Measurements from ENCODE around the gene ADORA1. TPM values are rescaled to one million over a fixed set of nuclear protein-coding genes. Genes with fewer than 3 reads are reported as not detected.

ADORA1 gene
- total RNA-seq, result not detected in 2 replicates

GRCh38 chr1:203127666-203128430, at the start of gene ADORA1:
Gene ADORA1, plus strand, starts transcription at chr1:203127726. Its CDS starts 1,116 bp downstream, at chr1:203128842.

GRCh38 chr1:203085528-203086406, 41.8 kb upstream of the ADORA1 start, which contains the start of gene MYOG:
Gene MYOG, minus strand, starts transcription at chr1:203086012. Its CDS starts 51 bp downstream, at chr1:203085961.

GRCh38 chr1:203175237-203175826, 47.8 kb downstream of the ADORA1 start, which contains the start of gene MYBPH:
Gene MYBPH, minus strand, starts transcription at chr1:203175826. Its CDS starts 71 bp downstream, at chr1:203175755.

GRCh38 chr1:203186446-203187303, 59.1 kb downstream of the ADORA1 start, which contains the start of gene CHI3L1:
Gene CHI3L1, minus strand, starts transcription at chr1:203186704. Its CDS starts 81 bp downstream, at chr1:203186623.

Other genes starting within 250 kb of the ADORA1 start
- 2.3 and 5.3 TPM in 2 replicates for gene RABIF, start 238.6 kb upstream of the ADORA1 start, total RNA-seq
- gene KLHL12, start 200.5 kb upstream of the ADORA1 start, total RNA-seq, result 11.0 and 13.6 TPM in 2 replicates
- 91.0 and 106 TPM in 2 replicates for gene ADIPOR1, start 169.4 kb upstream of the ADORA1 start, total RNA-seq
- gene CYB5R1, start 160.5 kb upstream of the ADORA1 start, total RNA-seq, result 41.7 and 45.0 TPM in 2 replicates
- 54.9 and 70.0 TPM in 2 replicates for gene TMEM183A, start 120.4 kb upstream of the ADORA1 start, total RNA-seq
- 10.2 and 24.6 TPM in 2 replicates for gene PPFIA4, start 101.2 kb upstream of the ADORA1 start, total RNA-seq
- gene MYOG, start 41.7 kb upstream of the ADORA1 start, total RNA-seq, result not detected in 2 replicates
- not detected in 2 replicates for gene MYBPH, start 48.1 kb downstream of the ADORA1 start, total RNA-seq
- gene CHI3L1, start 59.0 kb downstream of the ADORA1 start, total RNA-seq, result 0.54 and 23.8 TPM in 2 replicates
- not detected in 2 replicates for gene CHIT1, start 101.9 kb downstream of the ADORA1 start, total RNA-seq
- 22.7 and 24.4 TPM in 2 replicates for gene BTG2, start 177.8 kb downstream of the ADORA1 start, total RNA-seq
- 16.1 and 39.9 TPM in 2 replicates for gene FMOD, start 223.4 kb downstream of the ADORA1 start, total RNA-seq

All from cardiac atrium fibroblast (primary cell).